Measurements from ENCODE around the gene RSU1. TPM values are rescaled to one million over a fixed set of nuclear protein-coding genes. Genes with fewer than 3 reads are reported as not detected.

Gene RSU1
- total RNA-seq, 4 donors from 2014 or later: 57.5 to 121 (median 81.6) TPM

GRCh38 chr10:16735671-16736070 lies 81.6 kb downstream of the RSU1 start:
- ATAC-seq (ENCODE audit: low FRiP score) (no peak), DNase-seq (ENCODE audit: low spot score) (no peak)
- TF ChIP-seq, protein P1, sequence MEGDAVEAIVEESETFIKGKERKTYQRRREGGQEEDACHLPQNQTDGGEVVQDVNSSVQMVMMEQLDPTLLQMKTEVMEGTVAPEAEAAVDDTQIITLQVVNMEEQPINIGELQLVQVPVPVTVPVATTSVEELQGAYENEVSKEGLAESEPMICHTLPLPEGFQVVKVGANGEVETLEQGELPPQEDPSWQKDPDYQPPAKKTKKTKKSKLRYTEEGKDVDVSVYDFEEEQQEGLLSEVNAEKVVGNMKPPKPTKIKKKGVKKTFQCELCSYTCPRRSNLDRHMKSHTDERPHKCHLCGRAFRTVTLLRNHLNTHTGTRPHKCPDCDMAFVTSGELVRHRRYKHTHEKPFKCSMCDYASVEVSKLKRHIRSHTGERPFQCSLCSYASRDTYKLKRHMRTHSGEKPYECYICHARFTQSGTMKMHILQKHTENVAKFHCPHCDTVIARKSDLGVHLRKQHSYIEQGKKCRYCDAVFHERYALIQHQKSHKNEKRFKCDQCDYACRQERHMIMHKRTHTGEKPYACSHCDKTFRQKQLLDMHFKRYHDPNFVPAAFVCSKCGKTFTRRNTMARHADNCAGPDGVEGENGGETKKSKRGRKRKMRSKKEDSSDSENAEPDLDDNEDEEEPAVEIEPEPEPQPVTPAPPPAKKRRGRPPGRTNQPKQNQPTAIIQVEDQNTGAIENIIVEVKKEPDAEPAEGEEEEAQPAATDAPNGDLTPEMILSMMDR (IDR thresholded peaks at IDR 0.05): no peak

DNA sequence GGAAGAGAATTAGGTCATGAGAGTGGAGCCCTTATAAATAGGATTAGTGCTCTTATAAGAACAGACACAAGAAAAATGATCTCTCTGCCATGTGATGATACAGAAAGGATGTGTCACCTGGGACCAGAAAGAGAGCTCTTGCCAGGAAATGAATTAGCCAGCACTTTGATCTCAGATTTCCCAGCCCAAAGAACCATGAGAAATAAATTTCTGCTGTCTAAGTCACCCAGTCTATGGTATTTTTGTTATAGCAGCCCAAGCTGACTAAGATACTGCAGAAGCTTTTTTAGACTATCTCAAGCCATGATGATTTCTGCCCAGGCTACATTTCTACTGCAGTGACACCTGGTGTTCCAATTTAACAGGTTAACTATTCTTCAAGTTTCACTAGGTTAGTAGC lies 84.8 kb downstream of the RSU1 start:
- DNase-seq (ENCODE audit: low spot score): no peak
- no peak for ATAC-seq (ENCODE audit: low FRiP score)
- TF ChIP-seq, protein P1 (IDR thresholded peaks at IDR 0.05): no peak

DNA sequence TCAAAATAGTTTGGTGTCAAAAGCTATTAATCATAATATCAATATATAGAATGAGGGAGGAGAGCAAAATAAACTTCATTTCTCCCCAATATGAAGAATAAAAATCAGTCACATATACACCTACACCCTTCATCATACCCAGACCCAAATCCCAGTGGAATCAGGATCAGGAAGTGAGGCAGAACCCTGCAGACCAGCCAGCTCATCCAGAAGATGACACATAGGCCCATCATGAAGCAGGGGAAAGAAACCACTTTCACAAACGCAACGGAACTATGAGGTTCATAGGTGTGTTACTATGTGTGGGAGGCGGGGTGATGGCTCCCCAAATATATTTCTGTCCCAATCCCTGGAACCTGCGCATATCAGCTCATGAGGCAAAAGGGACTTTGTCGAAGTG lies 89.0 kb downstream of the RSU1 start:
- DNase-seq (ENCODE audit: low spot score) (no peak), ATAC-seq (ENCODE audit: low FRiP score) (no peak)
- TF ChIP-seq, protein P1 (IDR thresholded peaks at IDR 0.05): no peak

DNA sequence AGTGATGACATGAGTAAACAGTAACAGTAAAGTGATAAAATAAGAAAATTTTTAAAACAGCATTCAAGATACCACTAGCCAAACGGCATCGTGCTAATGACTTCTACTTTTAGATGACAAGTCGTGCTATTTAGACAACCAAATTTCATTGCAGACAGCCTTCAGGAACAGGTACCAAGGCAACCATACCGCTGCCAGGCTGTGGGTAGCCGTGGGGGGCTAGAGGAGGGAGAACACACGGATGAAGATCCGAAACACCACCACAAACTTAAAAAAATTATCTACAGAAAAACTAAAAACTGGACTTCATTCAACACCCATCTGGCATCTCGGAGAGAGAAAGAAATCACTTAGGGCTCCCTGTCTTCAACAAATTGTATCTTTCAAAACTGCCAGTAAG lies 89.6 kb downstream of the RSU1 start:
- ATAC-seq (ENCODE audit: low FRiP score) (no peak), DNase-seq (ENCODE audit: low spot score) (no peak)
- TF ChIP-seq, protein P1 (IDR thresholded peaks at IDR 0.05): no peak

DNA sequence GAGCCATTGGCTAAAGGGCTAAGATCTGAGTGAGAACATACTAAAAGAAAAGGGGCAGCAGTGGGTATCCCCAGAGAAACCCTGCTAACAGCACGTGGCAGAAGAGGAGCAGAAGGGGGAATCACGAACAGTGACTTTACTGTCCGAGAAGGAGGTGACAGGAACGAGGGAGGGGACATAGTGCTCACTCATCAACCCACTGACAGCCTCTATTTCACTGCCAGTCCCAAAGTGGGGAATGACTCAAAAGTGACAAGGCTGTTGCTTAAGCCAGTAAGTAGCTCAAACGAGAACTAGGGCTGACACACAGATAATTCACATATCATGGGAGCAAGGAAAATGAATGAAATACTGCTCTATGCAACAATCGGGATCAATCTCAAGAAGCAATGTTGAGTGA lies 92.7 kb downstream of the RSU1 start:
- DNase-seq (ENCODE audit: low spot score) (no peak), ATAC-seq (ENCODE audit: low FRiP score) (no peak)
- TF ChIP-seq, protein P1 (IDR thresholded peaks at IDR 0.05): no peak

- TF ChIP-seq, protein P1 (IDR thresholded peaks at IDR 0.05): no peak
- no peak for ATAC-seq (ENCODE audit: low FRiP score)
- DNase-seq (ENCODE audit: low spot score): no peak
Measured at GRCh38 chr10:16720812-16721211, 96.4 kb downstream of the RSU1 start.

DNA sequence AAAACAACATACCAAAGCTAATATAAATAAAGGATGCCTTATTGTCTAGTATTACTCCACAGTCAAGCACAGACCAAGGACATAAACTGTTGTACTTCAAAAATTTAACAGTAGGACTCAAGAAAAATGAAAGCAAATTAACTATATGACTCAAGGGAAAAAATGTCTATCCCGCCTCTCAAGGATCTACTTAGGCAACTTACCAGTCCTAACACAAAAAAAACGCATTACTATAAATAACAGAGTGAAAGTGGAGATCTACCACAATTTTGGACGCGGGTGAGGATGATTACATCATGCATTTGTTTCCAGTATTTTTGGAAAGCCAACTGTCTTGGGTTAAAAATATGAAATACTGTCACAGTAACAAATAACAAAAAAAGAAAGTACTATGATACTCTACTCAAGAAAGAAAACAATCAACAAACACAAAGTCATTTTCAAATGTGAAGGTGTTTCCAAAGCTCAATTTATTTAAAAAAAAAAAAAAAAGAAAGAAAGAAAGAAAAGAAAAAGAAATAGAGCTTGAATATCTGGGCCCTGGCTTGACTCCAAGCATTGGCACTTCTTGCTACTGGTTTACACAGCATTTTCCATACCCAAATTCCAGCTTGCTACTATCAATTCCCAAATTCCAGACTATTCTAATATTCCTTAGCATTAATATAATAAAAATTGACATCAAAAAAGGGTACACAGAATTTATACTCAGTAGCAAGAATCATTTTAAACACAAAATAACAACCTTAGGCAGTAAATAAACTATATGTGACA lies 99.4 kb downstream of the RSU1 start:
- ATAC-seq (ENCODE audit: low FRiP score) (no peak), DNase-seq (ENCODE audit: low spot score) (no peak)
- TF ChIP-seq, protein P1 (IDR thresholded peaks at IDR 0.05): no peak
